SK-N-MC (cell line): ENCODE data around the gene ANXA2.

ENCODE experiments used
- EZH2 ChIP-seq: fragments of 200-600 bp; sonication (generic); IDR thresholded peaks from one replicate; pipeline ENCODE4 v1.6.1; 2017; ENCODE audit warnings: antibody characterized with exemption
- FOXP2 ChIP-seq: optimal IDR thresholded peaks from 2 replicates; pipeline ENCODE3; 2011; ENCODE audit warnings: mild to moderate bottlenecking, moderate library complexity; ENCODE audit not compliant: insufficient read depth; ENCODE audit errors: extremely low read length, control extremely low read depth
- POLR2AphosphoS5 ChIP-seq: IDR thresholded peaks from 2 replicates; pipeline ENCODE4 v1.6.1; 2012; ENCODE audit warnings: mild to moderate bottlenecking, low read depth, low read length, borderline replicate concordance

- TF ChIP-seq POLR2AphosphoS5 (no peak), EZH2 (no peak), FOXP2 (no peak)
These were observed 58.5 kb downstream of the ANXA2 start for GRCh38 chr15:60339236-60339635.
